Karpas-422 (cell line): ENCODE data around the gene GPR179. TPM values are rescaled to one million over a fixed set of nuclear protein-coding genes. Genes with fewer than 3 reads are reported as not detected.

ENCODE experiments used
- DNase-seq: peaks from one replicate; pipeline ENCODE4 v3.0.0-alpha.2; 2015
- H2AFZ ChIP-seq: fragments of 200-600 bp; sonication (generic); 2 replicates; pipeline ENCODE4 v1.6.1; 2014; ENCODE audit warnings: antibody characterized with exemption, low read length, mixed read lengths
- H3K27ac ChIP-seq: fragments of 200-600 bp; sonication (generic); 2 replicates; pipeline ENCODE4 v1.5.1; 2014; ENCODE audit warnings: mild to moderate bottlenecking, low read length, moderate library complexity
- H3K27me3 ChIP-seq: fragments of 200-600 bp; sonication (generic); 2 replicates; pipeline ENCODE4 v1.6.1; 2014; ENCODE audit warnings: low read length, mixed read lengths
- H3K36me3 ChIP-seq: fragments of 200-600 bp; sonication (generic); 2 replicates; pipeline ENCODE4 v1.6.1; 2014; ENCODE audit warnings: low read length, mixed read lengths; ENCODE audit not compliant: insufficient read depth
- H3K4me1 ChIP-seq: fragments of 200-600 bp; sonication (generic); 2 replicates; pipeline ENCODE4 v1.6.1; 2014; ENCODE audit warnings: mild to moderate bottlenecking, low read length, mixed read lengths
- H3K4me2 ChIP-seq: fragments of 200-600 bp; sonication (generic); 2 replicates; pipeline ENCODE4 v1.6.1; 2014; ENCODE audit warnings: low read length, low read depth, mild to moderate bottlenecking; ENCODE audit not compliant: poor library complexity, severe bottlenecking
- H3K4me3 ChIP-seq: fragments of 200-600 bp; sonication (generic); 2 replicates; pipeline ENCODE4 v1.5.1; 2014; ENCODE audit warnings: mild to moderate bottlenecking, antibody characterized with exemption, low read length, mixed read lengths
- H3K79me2 ChIP-seq: fragments of 200-600 bp; sonication (generic); 2 replicates; pipeline ENCODE4 v1.6.1; 2014; ENCODE audit warnings: mild to moderate bottlenecking, low read length, mixed read lengths
- H3K9ac ChIP-seq: fragments of 200-600 bp; sonication (generic); 2 replicates; pipeline ENCODE4 v1.6.0; 2014; ENCODE audit warnings: low read length
- H3K9me2 ChIP-seq: fragments of 200-600 bp; sonication (generic), shearing (Covaris generic); replicated peaks from 2 replicates; pipeline ENCODE4 v1.6.0; 2014; ENCODE audit warnings: mild to moderate bottlenecking, low read length, moderate library complexity; ENCODE audit not compliant: insufficient read depth
- H3K9me3 ChIP-seq: fragments of 300-700, 200-600 bp; sonication (generic); 2 replicates; pipeline ENCODE4 v1.6.1; 2014; ENCODE audit warnings: low read length, mixed read lengths
- H4K20me1 ChIP-seq: fragments of 200-600 bp; sonication (generic); 2 replicates; pipeline ENCODE4 v1.6.1; 2014; ENCODE audit warnings: mild to moderate bottlenecking, antibody characterized with exemption, low read length, low read depth; ENCODE audit not compliant: insufficient read depth
- total RNA-seq: library from RNA; depleted of rRNA; stranded (reverse); fragments of >200 nt; shearing (Covaris generic); gene quantifications from 2 replicates; pipeline ENCODE4 v1.2.3, GENCODE V29; 2014; ENCODE audit warnings: low replicate concordance

The GPR179 gene
- total RNA-seq, 1 experiment from 2014 or later, result 0.04 TPM

DNA sequence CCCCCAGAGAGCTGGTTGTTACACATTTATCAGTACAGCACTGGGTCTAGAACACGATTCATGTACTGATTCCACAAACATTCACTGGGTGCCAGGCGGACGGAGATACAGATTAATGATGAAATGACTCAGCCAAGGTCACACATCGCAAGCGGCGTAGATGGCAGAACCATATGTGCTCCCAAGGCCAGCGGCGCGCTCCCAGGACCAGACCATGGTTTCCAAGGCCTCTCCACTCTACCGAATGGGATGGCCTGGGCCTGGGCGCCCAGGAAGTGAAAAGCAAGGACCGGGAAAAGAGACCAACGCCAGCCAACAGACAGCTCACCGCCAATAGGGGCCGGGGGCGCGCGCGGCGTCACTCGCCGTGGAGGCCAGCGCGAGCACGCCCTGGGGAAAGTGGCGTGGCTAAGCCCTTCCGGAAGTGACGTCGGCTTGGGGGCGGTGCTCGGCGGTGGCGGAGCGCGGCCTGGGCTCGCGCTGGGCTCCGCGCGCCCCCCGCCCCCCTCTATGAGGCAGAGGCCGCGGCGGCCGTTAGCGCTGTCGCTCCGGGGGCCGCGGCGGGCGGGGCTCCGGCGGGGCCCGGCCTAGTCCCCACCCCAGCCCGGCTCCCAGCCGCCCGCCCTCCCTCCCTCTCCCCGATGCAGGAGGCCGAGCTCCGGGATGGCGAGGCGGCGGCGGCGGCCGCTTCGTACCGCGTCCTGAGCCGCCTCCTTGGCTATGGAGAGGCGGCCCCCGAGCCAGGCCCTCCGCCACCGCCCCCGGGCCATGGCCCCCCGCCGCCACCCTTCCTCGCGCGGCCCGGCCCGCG, 7.9 kb upstream of the GPR179 start, which contains the start of gene SOCS7:
Gene SOCS7, plus strand, starts transcription at position 433 of the 811 bp plus-strand sequence. Its CDS starts 209 bp downstream, at position 642.
- H3K36me3 ChIP-seq, result no peaks in the 10 kb centered on the region
- H3K9me2 ChIP-seq, result no peaks in the 10 kb centered on the region
- peak within 1 kb of the TSS; percentile 92 for H3K4me2 ChIP-seq
- H3K27me3 ChIP-seq, result no peaks in the 10 kb centered on the region
- DNase-seq, result peak; percentile 98
- H2AFZ ChIP-seq, result peak within 1 kb of the TSS; percentile 86
- peak within 1 kb of the TSS; percentile 89 for H3K9ac ChIP-seq
- peaks cover 39% of the 10 kb centered on the region for H3K4me1 ChIP-seq
- H3K79me2 ChIP-seq, result peaks cover 45% of the 10 kb centered on the region
- H3K4me3 ChIP-seq, result peak within 1 kb of the TSS; percentile 86
- H3K27ac ChIP-seq, result peak within 1 kb of the TSS; percentile 68
- no peaks in the 10 kb centered on the region for H3K9me3 ChIP-seq
- H4K20me1 ChIP-seq, result no peaks in the 10 kb centered on the region

DNA sequence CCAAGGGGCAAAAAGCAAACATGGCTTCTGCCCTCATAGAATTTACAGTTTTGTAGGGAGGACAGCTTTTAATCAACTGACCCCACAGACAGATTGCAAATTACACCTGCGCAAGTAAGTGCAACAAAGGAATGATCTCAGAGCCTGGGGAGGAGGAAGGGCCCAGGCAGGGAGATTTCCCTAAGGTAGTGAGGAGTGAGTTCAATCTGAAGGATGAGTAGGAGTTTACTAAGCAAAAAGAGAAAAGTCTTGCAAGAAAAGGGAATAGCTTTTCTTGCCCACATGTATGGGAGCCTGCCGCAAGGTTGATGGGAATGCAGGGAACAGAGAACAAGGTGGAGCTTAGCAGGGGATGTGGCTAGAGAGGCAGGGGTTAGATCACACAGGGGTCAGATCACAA, 6.3 kb upstream of the GPR179 start:
- no peaks in the 10 kb centered on the region for H3K9me2 ChIP-seq
- H3K36me3 ChIP-seq, result no peaks in the 10 kb centered on the region
- no peaks in the 10 kb centered on the region for H3K9me3 ChIP-seq
- H3K79me2 ChIP-seq, result peaks cover 30% of the 10 kb centered on the region
- H3K4me3 ChIP-seq, result no peak overlapping the region
- DNase-seq, result no peak
- H3K27me3 ChIP-seq, result no peaks in the 10 kb centered on the region
- no peak overlapping the region for H3K4me2 ChIP-seq
- no peak overlapping the region for H3K27ac ChIP-seq
- H3K4me1 ChIP-seq, result peaks cover 33% of the 10 kb centered on the region
- H4K20me1 ChIP-seq, result no peaks in the 10 kb centered on the region
- H2AFZ ChIP-seq, result no peak overlapping the region
- H3K9ac ChIP-seq, result no peak overlapping the region; the same call in 1 of the 2 replicates

DNA sequence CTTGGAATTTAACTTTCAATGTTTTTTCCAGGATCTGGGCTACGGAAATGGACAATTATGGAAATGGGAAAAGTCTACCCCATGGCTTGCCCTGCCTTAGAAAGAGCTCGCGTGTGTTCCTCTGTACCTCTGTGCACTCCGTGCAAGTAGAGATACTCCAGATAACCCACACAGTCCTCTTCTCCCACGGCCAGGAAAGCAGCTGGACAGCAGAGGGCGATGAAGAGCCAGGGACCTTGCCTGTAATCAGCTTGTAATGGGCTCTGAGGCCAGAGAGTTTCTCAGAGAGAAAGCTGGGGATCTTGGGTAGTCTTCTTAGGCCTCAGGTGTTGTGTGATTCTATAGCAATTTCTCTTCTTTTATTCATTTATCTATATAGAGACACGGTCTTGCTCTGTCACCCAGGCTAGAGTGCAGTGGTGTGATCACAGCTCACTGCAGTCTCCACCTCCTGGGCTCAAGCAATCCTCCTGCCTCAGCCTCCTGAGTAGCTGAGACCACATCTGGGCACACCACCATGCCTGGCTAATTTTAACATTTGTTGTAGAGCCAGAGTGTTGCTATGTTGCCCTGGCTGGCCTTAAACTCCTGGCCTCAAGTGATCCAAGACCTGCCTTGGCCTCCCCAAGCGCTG, 5.5 kb upstream of the GPR179 start:
- Histone ChIP-seq H3K27ac (no peak overlapping the region), H2AFZ (no peak overlapping the region)

GRCh38 chr17:38345743-38346142, 2.0 kb upstream of the GPR179 start:
- Histone ChIP-seq H3K9me3 (no peaks in the 10 kb centered on the region), H3K9me2 (no peaks in the 10 kb centered on the region), H3K27me3 (no peaks in the 10 kb centered on the region), H3K79me2 (no peaks in the 10 kb centered on the region), H4K20me1 (no peaks in the 10 kb centered on the region), H3K27ac (no peak overlapping the region), H3K4me3 (no peak overlapping the region), H3K4me1 (peaks cover 6% of the 10 kb centered on the region), H3K36me3 (no peaks in the 10 kb centered on the region), H3K4me2 (no peak overlapping the region), H3K9ac (no peak overlapping the region), H2AFZ (no peak overlapping the region)
- no peak for DNase-seq

More for the DNA sequence above, 5.5 kb upstream of the GPR179 start:
- Histone ChIP-seq H3K9ac (no peak overlapping the region), H3K9me2 (no peaks in the 10 kb centered on the region), H3K27me3 (no peaks in the 10 kb centered on the region), H3K4me3 (no peak overlapping the region), H3K4me2 (no peak overlapping the region), H3K9me3 (no peaks in the 10 kb centered on the region), H3K36me3 (no peaks in the 10 kb centered on the region), H4K20me1 (no peaks in the 10 kb centered on the region), H3K4me1 (peaks cover 25% of the 10 kb centered on the region), H3K79me2 (peaks cover 21% of the 10 kb centered on the region)
- peak; percentile 94 for DNase-seq

DNA sequence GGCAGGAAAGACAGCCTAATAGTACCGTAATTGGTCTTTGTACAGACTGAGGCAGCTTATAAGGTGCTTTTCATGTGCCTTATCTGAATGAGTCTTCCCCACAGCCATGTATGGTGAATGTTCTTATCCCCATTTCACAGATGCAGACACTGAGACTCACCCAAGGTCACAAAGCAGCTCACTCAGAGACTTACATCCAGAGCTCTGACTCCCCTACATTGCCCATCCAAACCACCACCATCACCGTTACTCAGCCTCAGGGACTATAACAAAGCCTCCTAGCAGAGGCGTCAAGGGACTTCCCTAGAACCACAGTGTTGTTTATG, 627 bp upstream of the GPR179 start:
- H2AFZ ChIP-seq, result no peak overlapping the region
- no peak overlapping the region for H3K27ac ChIP-seq
- no peak overlapping the region for H3K4me2 ChIP-seq
- H3K9ac ChIP-seq, result no peak overlapping the region
- H3K4me3 ChIP-seq, result no peak overlapping the region
- no peaks in the 10 kb centered on the region for H3K9me2 ChIP-seq
- H3K9me3 ChIP-seq, result no peaks in the 10 kb centered on the region
- H3K79me2 ChIP-seq, result no peaks in the 10 kb centered on the region
- H3K27me3 ChIP-seq, result no peaks in the 10 kb centered on the region
- no peaks in the 10 kb centered on the region for H4K20me1 ChIP-seq
- DNase-seq, result no peak
- no peaks in the 10 kb centered on the region for H3K36me3 ChIP-seq
- H3K4me1 ChIP-seq, result no peaks in the 10 kb centered on the region

GRCh38 chr17:38342886-38343607, 709 bp downstream of the GPR179 start:
- no peaks in the 10 kb centered on the region for H4K20me1 ChIP-seq
- DNase-seq, result no peak
- no peaks in the 10 kb centered on the region for H3K27me3 ChIP-seq
- no peak overlapping the region for H2AFZ ChIP-seq
- no peak overlapping the region for H3K4me3 ChIP-seq
- H3K4me1 ChIP-seq, result no peaks in the 10 kb centered on the region
- H3K9me3 ChIP-seq, result no peaks in the 10 kb centered on the region
- H3K36me3 ChIP-seq, result no peaks in the 10 kb centered on the region
- no peaks in the 10 kb centered on the region for H3K79me2 ChIP-seq
- no peak overlapping the region for H3K9ac ChIP-seq
- no peak overlapping the region for H3K27ac ChIP-seq
- H3K9me2 ChIP-seq, result no peaks in the 10 kb centered on the region
- H3K4me2 ChIP-seq, result no peak overlapping the region

GRCh38 chr17:38341035-38341721, 2.6 kb downstream of the GPR179 start:
- H4K20me1 ChIP-seq, result no peaks in the 10 kb centered on the region
- no peaks in the 10 kb centered on the region for H3K79me2 ChIP-seq
- no peak for DNase-seq
- no peaks in the 10 kb centered on the region for H3K9me2 ChIP-seq
- no peaks in the 10 kb centered on the region for H3K9me3 ChIP-seq
- H2AFZ ChIP-seq, result no peak overlapping the region
- H3K27me3 ChIP-seq, result no peaks in the 10 kb centered on the region
- H3K4me3 ChIP-seq, result no peak overlapping the region
- no peaks in the 10 kb centered on the region for H3K4me1 ChIP-seq
- no peak overlapping the region for H3K4me2 ChIP-seq
- H3K9ac ChIP-seq, result no peak overlapping the region
- no peaks in the 10 kb centered on the region for H3K36me3 ChIP-seq
- no peak overlapping the region for H3K27ac ChIP-seq

DNA sequence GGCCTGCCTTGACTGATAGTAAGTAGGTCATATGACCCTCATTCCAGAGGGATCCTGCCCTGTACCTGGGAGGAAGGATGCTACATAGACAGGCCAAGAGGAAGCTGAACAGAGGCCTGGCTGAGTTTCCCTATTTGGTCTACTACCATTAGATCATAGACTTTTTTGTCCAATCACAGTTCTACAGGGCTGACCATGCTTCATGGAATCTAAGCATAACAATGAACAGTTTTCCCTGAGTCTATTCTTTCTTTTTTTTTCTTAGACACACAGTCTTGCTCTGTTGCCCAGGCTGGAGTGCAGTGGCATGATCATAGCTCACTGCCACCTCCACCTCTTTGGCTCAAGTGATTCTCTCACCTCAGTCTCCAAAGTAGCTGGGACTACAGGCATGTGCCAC, 3.9 kb downstream of the GPR179 start:
- Histone ChIP-seq H3K4me1 (no peaks in the 10 kb centered on the region), H4K20me1 (no peaks in the 10 kb centered on the region), H3K4me2 (no peak overlapping the region), H3K27me3 (no peaks in the 10 kb centered on the region), H3K4me3 (no peak overlapping the region), H3K9me2 (no peaks in the 10 kb centered on the region), H3K36me3 (no peaks in the 10 kb centered on the region), H3K27ac (no peak overlapping the region), H3K9ac (no peak overlapping the region), H3K79me2 (no peaks in the 10 kb centered on the region), H3K9me3 (no peaks in the 10 kb centered on the region), H2AFZ (no peak overlapping the region)
- DNase-seq, result no peak
